Amniotic stem cell (primary cell): ENCODE data around the gene ARSB.
"Not testable (repeated sequence)": the region's sequence is repeated elsewhere in the genome, so short reads cannot be mapped to it uniquely, and the experiment has no call there.

Experiments
- DNase-seq: peaks from one replicate; lab custom pipeline; 2025; lab: John Stamatoyannopoulos, UW

ARSB gene

GRCh38 chr5:78773655-78774054 is 211.5 kb downstream of the ARSB start:
- DNase-seq: no peak

GRCh38 chr5:78771260-78772205 is 213.6 kb downstream of the ARSB start:
- no peak for DNase-seq

- DNase-seq: no peak
Observed at GRCh38 chr5:78768781-78769380, 216.2 kb downstream of the ARSB start.

- no peak for DNase-seq
Observed at GRCh38 chr5:78766412-78766762, 218.7 kb downstream of the ARSB start.

GRCh38 chr5:78765756-78766411 is 219.2 kb downstream of the ARSB start:
- no peak for DNase-seq

- no peak for DNase-seq
Observed at GRCh38 chr5:78765116-78765515, 220.0 kb downstream of the ARSB start.

- no peak for DNase-seq
Observed at GRCh38 chr5:78763659-78764189, 221.4 kb downstream of the ARSB start.

- DNase-seq: not testable (repeated sequence)
Observed at GRCh38 chr5:78762743-78763142, 222.4 kb downstream of the ARSB start.

GRCh38 chr5:78761840-78762239 is 223.3 kb downstream of the ARSB start:
- no peak for DNase-seq

GRCh38 chr5:78760770-78761169 is 224.3 kb downstream of the ARSB start:
- no peak for DNase-seq

GRCh38 chr5:78760366-78760765 is 224.7 kb downstream of the ARSB start:
- no peak for DNase-seq

GRCh38 chr5:78758169-78758839 is 226.8 kb downstream of the ARSB start:
- no peak for DNase-seq

GRCh38 chr5:78757269-78758053 is 227.6 kb downstream of the ARSB start:
- DNase-seq: peak; percentile 45

GRCh38 chr5:78756858-78757257 is 228.3 kb downstream of the ARSB start:
- DNase-seq: no peak

- DNase-seq: no peak
Observed at GRCh38 chr5:78755822-78756429, 229.2 kb downstream of the ARSB start.

GRCh38 chr5:78754655-78755054 is 230.5 kb downstream of the ARSB start:
- no peak for DNase-seq

- no peak for DNase-seq
Observed at GRCh38 chr5:78753093-78753531, 232.0 kb downstream of the ARSB start.

- DNase-seq: no peak
Observed at GRCh38 chr5:78751872-78752271, 233.2 kb downstream of the ARSB start.

- DNase-seq: no peak
Observed at GRCh38 chr5:78750281-78750680, 234.8 kb downstream of the ARSB start.

- DNase-seq: peak; percentile 63
Observed at GRCh38 chr5:78747705-78748359, 237.3 kb downstream of the ARSB start.
